WTC11 (cell line): ENCODE data around the gene CACNA1C. TPM values are rescaled to one million over a fixed set of nuclear protein-coding genes. Genes with fewer than 3 reads are reported as not detected.

Source experiments
- ATAC-seq: fragments of 200-7000 bp; cut with Tn5 transposase; 2 replicates; pipeline ENCODE4 v1.10.0; 2021; ENCODE audit warnings: mild to moderate bottlenecking, moderate library complexity
- CTCF ChIA-PET: fragments of 300-600 bp; sonication (Branson Sonifier 250); formaldehyde crosslinking; loops from one replicate; lab custom pipeline; 2021; ENCODE audit warnings: antibody characterized with exemption; lab: Charles Lee
- POLR2A ChIA-PET: fragments of 350-600 bp; sonication (Branson Sonifier 250); formaldehyde crosslinking; loops from one replicate; lab custom pipeline; 2021; ENCODE audit warnings: antibody characterized with exemption; lab: Charles Lee
- DNase-seq: peaks from one replicate; pipeline ENCODE4 v3.0.0; 2021; ENCODE audit warnings: low spot score
- H3K27ac Mint-ChIP-seq: 2 replicates; pipeline ENCODE4 v1.8.0; 2021; ENCODE audit warnings: mixed read lengths
- H3K27me3 Mint-ChIP-seq: 2 replicates; pipeline ENCODE4 v1.8.0; 2021; ENCODE audit warnings: low read depth, mild to moderate bottlenecking, moderate library complexity, mixed read lengths
- H3K36me3 Mint-ChIP-seq: 2 replicates; pipeline ENCODE4 v1.8.0; 2021; ENCODE audit warnings: mixed read lengths
- H3K4me1 Mint-ChIP-seq: 2 replicates; pipeline ENCODE4 v1.8.0; 2022; ENCODE audit warnings: mixed read lengths
- H3K4me3 Mint-ChIP-seq: 2 replicates; pipeline ENCODE4 v1.8.0; 2021; ENCODE audit warnings: mild to moderate bottlenecking, moderate library complexity, mixed read lengths
- H3K9me3 Mint-ChIP-seq: 2 replicates; pipeline ENCODE4 v1.8.0; 2021; ENCODE audit warnings: mixed read lengths
- CBFB ChIP-seq: sonication (generic); formaldehyde crosslinking; IDR thresholded peaks from 2 replicates; pipeline ENCODE4 v1.8.1; 2022; ENCODE audit warnings: mild to moderate bottlenecking, low read depth, missing genetic modification reagents
- CREM ChIP-seq: sonication (generic); formaldehyde crosslinking; IDR thresholded peaks from 2 replicates; pipeline ENCODE4 v1.8.1; 2022; ENCODE audit warnings: mild to moderate bottlenecking, missing genetic modification reagents, moderate library complexity
- KAT7 ChIP-seq: sonication (generic); formaldehyde crosslinking; IDR thresholded peaks from 2 replicates; pipeline ENCODE4 v1.8.1; 2023; ENCODE audit warnings: missing genetic modification reagents, mild to moderate bottlenecking, borderline replicate concordance
- NR1H2 ChIP-seq: sonication (generic); formaldehyde crosslinking; IDR thresholded peaks from 2 replicates; pipeline ENCODE4 v1.9.0; 2021; ENCODE audit warnings: mild to moderate bottlenecking, moderate library complexity, missing genetic modification reagents
- NR3C1 ChIP-seq: sonication (generic); formaldehyde crosslinking; conservative IDR thresholded peaks from 2 replicates; pipeline ENCODE4 v1.8.1; 2023; ENCODE audit warnings: low read depth, mild to moderate bottlenecking, missing genetic modification reagents
- PRRX2 ChIP-seq: fragments of 250-450 bp; sonication (Bioruptor Pico); IDR thresholded peaks from 2 replicates; pipeline ENCODE4 v1.8.0; 2021; ENCODE audit warnings: mild to moderate bottlenecking
- TEAD1 ChIP-seq: sonication (generic); formaldehyde crosslinking; IDR thresholded peaks from 2 replicates; pipeline ENCODE4 v1.8.0; 2022; ENCODE audit warnings: mild to moderate bottlenecking, missing genetic modification reagents
- ZBTB21 ChIP-seq: sonication (generic); formaldehyde crosslinking; IDR thresholded peaks from 2 replicates; pipeline ENCODE4 v1.8.1; 2023; ENCODE audit warnings: mild to moderate bottlenecking, missing genetic modification reagents, borderline replicate concordance
- ZNF232 ChIP-seq: sonication (generic); formaldehyde crosslinking; IDR thresholded peaks from 2 replicates; pipeline ENCODE4 v1.8.0; 2022; ENCODE audit warnings: mild to moderate bottlenecking, missing genetic modification reagents
- ZNF671 ChIP-seq: fragments of 250-450 bp; sonication (Bioruptor Pico); IDR thresholded peaks from 2 replicates; pipeline ENCODE4 v1.8.0; 2021; ENCODE audit warnings: mild to moderate bottlenecking
- total RNA-seq: library from RNA; stranded (reverse); gene quantifications from 3 replicates; pipeline ENCODE4 v1.2.3, GENCODE V29; 2021
- TF ChIP-seq, protein P1 (sequence below): fragments of 250-450 bp; sonication (Bioruptor Pico); IDR thresholded peaks from 2 replicates; pipeline ENCODE4 v1.9.0; 2021; ENCODE audit warnings: mild to moderate bottlenecking
- TF ChIP-seq, protein P2 (sequence below): fragments of 250-450 bp; sonication (Bioruptor Pico); IDR thresholded peaks from 2 replicates; pipeline ENCODE4 v1.9.0; 2021; ENCODE audit warnings: mild to moderate bottlenecking, borderline replicate concordance
- TF ChIP-seq, protein P3 (sequence below): sonication (generic); formaldehyde crosslinking; IDR thresholded peaks from 2 replicates; pipeline ENCODE4 v1.8.1; 2023; ENCODE audit warnings: mild to moderate bottlenecking, missing genetic modification reagents, moderate library complexity
- TF ChIP-seq, protein P4 (sequence below): sonication (generic); formaldehyde crosslinking; IDR thresholded peaks from 2 replicates; pipeline ENCODE4 v1.8.0; 2023; ENCODE audit warnings: mild to moderate bottlenecking, missing genetic modification reagents
- TF ChIP-seq, protein P5 (sequence below): sonication (generic); formaldehyde crosslinking; IDR thresholded peaks from 2 replicates; pipeline ENCODE4 v1.8.0; 2022; ENCODE audit warnings: mild to moderate bottlenecking, missing genetic modification reagents
- TF ChIP-seq, protein P6 (sequence below): sonication (generic); formaldehyde crosslinking; IDR thresholded peaks from 2 replicates; pipeline ENCODE4 v1.8.0; 2022; ENCODE audit warnings: missing genetic modification reagents

Gene CACNA1C
- total RNA-seq, 1 experiment from 2014 or later: 1.7 TPM

DNA sequence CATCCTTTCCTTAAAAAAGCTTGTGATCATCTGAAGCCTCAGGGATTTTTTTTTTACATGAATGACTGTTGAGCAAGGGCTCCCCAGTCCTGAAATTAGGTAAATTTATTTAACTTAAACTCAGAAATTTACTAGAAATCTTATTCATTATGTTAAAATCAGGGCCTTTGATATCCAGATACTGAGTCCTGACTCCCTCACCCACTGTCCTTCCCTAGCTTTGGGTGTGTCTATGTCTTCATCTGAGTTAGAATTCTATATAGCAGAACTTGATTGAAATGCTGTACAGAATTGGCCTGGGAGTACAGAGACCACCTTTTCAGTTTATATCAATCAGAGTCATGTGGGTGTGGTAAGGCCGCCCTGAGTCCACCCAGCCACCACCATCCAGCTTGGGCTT, 260.0 kb downstream of the CACNA1C start:
- ChIA-PET CTCF (no interaction called here), POLR2A (no interaction called here)
- H3K27me3 Mint-ChIP-seq: no peaks in the 10 kb centered on the region
- DNase-seq: no peak
- H3K36me3 Mint-ChIP-seq: peaks cover 3% of the 10 kb centered on the region; the same call in 1 of the 2 replicates
- no peak overlapping the region for H3K27ac Mint-ChIP-seq
- no peak for ATAC-seq
- no peak overlapping the region for H3K4me3 Mint-ChIP-seq
- TF ChIP-seq, protein P1, sequence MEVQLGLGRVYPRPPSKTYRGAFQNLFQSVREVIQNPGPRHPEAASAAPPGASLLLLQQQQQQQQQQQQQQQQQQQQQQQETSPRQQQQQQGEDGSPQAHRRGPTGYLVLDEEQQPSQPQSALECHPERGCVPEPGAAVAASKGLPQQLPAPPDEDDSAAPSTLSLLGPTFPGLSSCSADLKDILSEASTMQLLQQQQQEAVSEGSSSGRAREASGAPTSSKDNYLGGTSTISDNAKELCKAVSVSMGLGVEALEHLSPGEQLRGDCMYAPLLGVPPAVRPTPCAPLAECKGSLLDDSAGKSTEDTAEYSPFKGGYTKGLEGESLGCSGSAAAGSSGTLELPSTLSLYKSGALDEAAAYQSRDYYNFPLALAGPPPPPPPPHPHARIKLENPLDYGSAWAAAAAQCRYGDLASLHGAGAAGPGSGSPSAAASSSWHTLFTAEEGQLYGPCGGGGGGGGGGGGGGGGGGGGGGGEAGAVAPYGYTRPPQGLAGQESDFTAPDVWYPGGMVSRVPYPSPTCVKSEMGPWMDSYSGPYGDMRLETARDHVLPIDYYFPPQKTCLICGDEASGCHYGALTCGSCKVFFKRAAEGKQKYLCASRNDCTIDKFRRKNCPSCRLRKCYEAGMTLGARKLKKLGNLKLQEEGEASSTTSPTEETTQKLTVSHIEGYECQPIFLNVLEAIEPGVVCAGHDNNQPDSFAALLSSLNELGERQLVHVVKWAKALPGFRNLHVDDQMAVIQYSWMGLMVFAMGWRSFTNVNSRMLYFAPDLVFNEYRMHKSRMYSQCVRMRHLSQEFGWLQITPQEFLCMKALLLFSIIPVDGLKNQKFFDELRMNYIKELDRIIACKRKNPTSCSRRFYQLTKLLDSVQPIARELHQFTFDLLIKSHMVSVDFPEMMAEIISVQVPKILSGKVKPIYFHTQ (CRISPR knock-in tag): no peak
- TF ChIP-seq, protein P2, sequence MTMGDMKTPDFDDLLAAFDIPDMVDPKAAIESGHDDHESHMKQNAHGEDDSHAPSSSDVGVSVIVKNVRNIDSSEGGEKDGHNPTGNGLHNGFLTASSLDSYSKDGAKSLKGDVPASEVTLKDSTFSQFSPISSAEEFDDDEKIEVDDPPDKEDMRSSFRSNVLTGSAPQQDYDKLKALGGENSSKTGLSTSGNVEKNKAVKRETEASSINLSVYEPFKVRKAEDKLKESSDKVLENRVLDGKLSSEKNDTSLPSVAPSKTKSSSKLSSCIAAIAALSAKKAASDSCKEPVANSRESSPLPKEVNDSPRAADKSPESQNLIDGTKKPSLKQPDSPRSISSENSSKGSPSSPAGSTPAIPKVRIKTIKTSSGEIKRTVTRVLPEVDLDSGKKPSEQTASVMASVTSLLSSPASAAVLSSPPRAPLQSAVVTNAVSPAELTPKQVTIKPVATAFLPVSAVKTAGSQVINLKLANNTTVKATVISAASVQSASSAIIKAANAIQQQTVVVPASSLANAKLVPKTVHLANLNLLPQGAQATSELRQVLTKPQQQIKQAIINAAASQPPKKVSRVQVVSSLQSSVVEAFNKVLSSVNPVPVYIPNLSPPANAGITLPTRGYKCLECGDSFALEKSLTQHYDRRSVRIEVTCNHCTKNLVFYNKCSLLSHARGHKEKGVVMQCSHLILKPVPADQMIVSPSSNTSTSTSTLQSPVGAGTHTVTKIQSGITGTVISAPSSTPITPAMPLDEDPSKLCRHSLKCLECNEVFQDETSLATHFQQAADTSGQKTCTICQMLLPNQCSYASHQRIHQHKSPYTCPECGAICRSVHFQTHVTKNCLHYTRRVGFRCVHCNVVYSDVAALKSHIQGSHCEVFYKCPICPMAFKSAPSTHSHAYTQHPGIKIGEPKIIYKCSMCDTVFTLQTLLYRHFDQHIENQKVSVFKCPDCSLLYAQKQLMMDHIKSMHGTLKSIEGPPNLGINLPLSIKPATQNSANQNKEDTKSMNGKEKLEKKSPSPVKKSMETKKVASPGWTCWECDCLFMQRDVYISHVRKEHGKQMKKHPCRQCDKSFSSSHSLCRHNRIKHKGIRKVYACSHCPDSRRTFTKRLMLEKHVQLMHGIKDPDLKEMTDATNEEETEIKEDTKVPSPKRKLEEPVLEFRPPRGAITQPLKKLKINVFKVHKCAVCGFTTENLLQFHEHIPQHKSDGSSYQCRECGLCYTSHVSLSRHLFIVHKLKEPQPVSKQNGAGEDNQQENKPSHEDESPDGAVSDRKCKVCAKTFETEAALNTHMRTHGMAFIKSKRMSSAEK (CRISPR knock-in tag): no peak
- no peak for TF ChIP-seq ZBTB21 (CRISPR knock-in tag)
- no peak for TF ChIP-seq KAT7 (CRISPR knock-in tag)
- TF ChIP-seq ZNF232: no peak
- no peak for TF ChIP-seq NR1H2 (CRISPR knock-in tag)
- TF ChIP-seq, protein P3, sequence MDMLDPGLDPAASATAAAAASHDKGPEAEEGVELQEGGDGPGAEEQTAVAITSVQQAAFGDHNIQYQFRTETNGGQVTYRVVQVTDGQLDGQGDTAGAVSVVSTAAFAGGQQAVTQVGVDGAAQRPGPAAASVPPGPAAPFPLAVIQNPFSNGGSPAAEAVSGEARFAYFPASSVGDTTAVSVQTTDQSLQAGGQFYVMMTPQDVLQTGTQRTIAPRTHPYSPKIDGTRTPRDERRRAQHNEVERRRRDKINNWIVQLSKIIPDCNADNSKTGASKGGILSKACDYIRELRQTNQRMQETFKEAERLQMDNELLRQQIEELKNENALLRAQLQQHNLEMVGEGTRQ (CRISPR knock-in tag): no peak
- TF ChIP-seq PRRX2 (CRISPR knock-in tag): no peak
- no peak for TF ChIP-seq CBFB (CRISPR knock-in tag)
- TF ChIP-seq, protein P4, sequence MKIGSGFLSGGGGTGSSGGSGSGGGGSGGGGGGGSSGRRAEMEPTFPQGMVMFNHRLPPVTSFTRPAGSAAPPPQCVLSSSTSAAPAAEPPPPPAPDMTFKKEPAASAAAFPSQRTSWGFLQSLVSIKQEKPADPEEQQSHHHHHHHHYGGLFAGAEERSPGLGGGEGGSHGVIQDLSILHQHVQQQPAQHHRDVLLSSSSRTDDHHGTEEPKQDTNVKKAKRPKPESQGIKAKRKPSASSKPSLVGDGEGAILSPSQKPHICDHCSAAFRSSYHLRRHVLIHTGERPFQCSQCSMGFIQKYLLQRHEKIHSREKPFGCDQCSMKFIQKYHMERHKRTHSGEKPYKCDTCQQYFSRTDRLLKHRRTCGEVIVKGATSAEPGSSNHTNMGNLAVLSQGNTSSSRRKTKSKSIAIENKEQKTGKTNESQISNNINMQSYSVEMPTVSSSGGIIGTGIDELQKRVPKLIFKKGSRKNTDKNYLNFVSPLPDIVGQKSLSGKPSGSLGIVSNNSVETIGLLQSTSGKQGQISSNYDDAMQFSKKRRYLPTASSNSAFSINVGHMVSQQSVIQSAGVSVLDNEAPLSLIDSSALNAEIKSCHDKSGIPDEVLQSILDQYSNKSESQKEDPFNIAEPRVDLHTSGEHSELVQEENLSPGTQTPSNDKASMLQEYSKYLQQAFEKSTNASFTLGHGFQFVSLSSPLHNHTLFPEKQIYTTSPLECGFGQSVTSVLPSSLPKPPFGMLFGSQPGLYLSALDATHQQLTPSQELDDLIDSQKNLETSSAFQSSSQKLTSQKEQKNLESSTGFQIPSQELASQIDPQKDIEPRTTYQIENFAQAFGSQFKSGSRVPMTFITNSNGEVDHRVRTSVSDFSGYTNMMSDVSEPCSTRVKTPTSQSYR (CRISPR knock-in tag): no peak
- TF ChIP-seq ZNF671 (CRISPR knock-in tag): no peak
- TF ChIP-seq TEAD1 (CRISPR knock-in tag): no peak
- TF ChIP-seq, protein P5, sequence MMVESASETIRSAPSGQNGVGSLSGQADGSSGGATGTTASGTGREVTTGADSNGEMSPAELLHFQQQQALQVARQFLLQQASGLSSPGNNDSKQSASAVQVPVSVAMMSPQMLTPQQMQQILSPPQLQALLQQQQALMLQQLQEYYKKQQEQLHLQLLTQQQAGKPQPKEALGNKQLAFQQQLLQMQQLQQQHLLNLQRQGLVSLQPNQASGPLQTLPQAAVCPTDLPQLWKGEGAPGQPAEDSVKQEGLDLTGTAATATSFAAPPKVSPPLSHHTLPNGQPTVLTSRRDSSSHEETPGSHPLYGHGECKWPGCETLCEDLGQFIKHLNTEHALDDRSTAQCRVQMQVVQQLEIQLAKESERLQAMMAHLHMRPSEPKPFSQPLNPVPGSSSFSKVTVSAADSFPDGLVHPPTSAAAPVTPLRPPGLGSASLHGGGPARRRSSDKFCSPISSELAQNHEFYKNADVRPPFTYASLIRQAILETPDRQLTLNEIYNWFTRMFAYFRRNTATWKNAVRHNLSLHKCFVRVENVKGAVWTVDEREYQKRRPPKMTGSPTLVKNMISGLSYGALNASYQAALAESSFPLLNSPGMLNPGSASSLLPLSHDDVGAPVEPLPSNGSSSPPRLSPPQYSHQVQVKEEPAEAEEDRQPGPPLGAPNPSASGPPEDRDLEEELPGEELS (CRISPR knock-in tag): no peak
- TF ChIP-seq, protein P6, sequence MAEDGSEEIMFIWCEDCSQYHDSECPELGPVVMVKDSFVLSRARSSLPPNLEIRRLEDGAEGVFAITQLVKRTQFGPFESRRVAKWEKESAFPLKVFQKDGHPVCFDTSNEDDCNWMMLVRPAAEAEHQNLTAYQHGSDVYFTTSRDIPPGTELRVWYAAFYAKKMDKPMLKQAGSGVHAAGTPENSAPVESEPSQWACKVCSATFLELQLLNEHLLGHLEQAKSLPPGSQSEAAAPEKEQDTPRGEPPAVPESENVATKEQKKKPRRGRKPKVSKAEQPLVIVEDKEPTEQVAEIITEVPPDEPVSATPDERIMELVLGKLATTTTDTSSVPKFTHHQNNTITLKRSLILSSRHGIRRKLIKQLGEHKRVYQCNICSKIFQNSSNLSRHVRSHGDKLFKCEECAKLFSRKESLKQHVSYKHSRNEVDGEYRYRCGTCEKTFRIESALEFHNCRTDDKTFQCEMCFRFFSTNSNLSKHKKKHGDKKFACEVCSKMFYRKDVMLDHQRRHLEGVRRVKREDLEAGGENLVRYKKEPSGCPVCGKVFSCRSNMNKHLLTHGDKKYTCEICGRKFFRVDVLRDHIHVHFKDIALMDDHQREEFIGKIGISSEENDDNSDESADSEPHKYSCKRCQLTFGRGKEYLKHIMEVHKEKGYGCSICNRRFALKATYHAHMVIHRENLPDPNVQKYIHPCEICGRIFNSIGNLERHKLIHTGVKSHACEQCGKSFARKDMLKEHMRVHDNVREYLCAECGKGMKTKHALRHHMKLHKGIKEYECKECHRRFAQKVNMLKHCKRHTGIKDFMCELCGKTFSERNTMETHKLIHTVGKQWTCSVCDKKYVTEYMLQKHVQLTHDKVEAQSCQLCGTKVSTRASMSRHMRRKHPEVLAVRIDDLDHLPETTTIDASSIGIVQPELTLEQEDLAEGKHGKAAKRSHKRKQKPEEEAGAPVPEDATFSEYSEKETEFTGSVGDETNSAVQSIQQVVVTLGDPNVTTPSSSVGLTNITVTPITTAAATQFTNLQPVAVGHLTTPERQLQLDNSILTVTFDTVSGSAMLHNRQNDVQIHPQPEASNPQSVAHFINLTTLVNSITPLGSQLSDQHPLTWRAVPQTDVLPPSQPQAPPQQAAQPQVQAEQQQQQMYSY (CRISPR knock-in tag): no peak
- TF ChIP-seq NR3C1 (CRISPR knock-in tag): no peak
- TF ChIP-seq CREM (CRISPR knock-in tag): no peak
- H3K4me1 Mint-ChIP-seq: peaks cover 6% of the 10 kb centered on the region
- peaks cover 14% of the 10 kb centered on the region for H3K9me3 Mint-ChIP-seq
